Natural killer cell treated with Interleukin-12 subunit alpha and Interleukin-12 subunit beta and Interleukin-15 and Interleukin-18, amount 100 ng/mL, for 72 hours (primary cell): ENCODE data around the gene MEI1. TPM values are rescaled to one million over a fixed set of nuclear protein-coding genes. Genes with fewer than 3 reads are reported as not detected.
"Not testable (repeated sequence)": the region's sequence is repeated elsewhere in the genome, so short reads cannot be mapped to it uniquely, and the experiment has no call there.

Experiments used
- ATAC-seq, 2 donors: fragments of 150-1000 bp; cut with Tn5 transposase in 1 of 2; sonication (Bioruptor Pico), chemical (Tn5 transposase) in 1 of 2; 2 replicates each; pipeline ENCODE4 v1.10.0; 2021
- DNase-seq: peaks from one replicate; pipeline ENCODE4 v3.0.0; 2022; ENCODE audit warnings: low spot score
- H3K27ac Mint-ChIP-seq, 2 donors: 1 replicate in 1 of 2; 2 replicates in 1 of 2; pipeline ENCODE4 v1.8.0; 2022; ENCODE audit warnings: mixed read lengths in 2 of 2, mild to moderate bottlenecking in 1 of 2, moderate library complexity in 1 of 2
- H3K27me3 Mint-ChIP-seq, 2 donors: 1 replicate in 1 of 2; 2 replicates in 1 of 2; pipeline ENCODE4 v1.8.0; 2022; ENCODE audit warnings: mixed read lengths in 2 of 2
- H3K36me3 Mint-ChIP-seq: one replicate; pipeline ENCODE4 v1.8.0; 2022; ENCODE audit warnings: mixed read lengths
- H3K4me1 Mint-ChIP-seq, 2 donors: 1 replicate in 1 of 2; 2 replicates in 1 of 2; pipeline ENCODE4 v1.8.0; 2022; ENCODE audit warnings: low read depth in 2 of 2, mixed read lengths in 2 of 2, mild to moderate bottlenecking in 1 of 2
- H3K4me3 Mint-ChIP-seq: one replicate; pipeline ENCODE4 v1.8.0; 2022; ENCODE audit warnings: mixed read lengths
- H3K9me3 Mint-ChIP-seq: 2 replicates; pipeline ENCODE4 v1.8.0; 2022; ENCODE audit warnings: mixed read lengths
- total RNA-seq, 2 donors: library from RNA; stranded (reverse); gene quantifications; one replicate each; pipeline ENCODE4 v1.2.3, GENCODE V29; 2022

MEI1 gene
- total RNA-seq, 2 donors from 2014 or later = 20.2 to 82.7 TPM

GRCh38 chr22:41831383-41831782 is 132.1 kb downstream of the MEI1 start:
- H3K9me3 Mint-ChIP-seq = no peaks in the 10 kb centered on the region
- H3K4me1 Mint-ChIP-seq = peaks cover 39 to 40% of the 10 kb centered on the region in 2 donors
- peak overlapping the region; percentile 96 for H3K4me3 Mint-ChIP-seq
- H3K27ac Mint-ChIP-seq = peak overlapping the region; percentile 99 to 100
- H3K27me3 Mint-ChIP-seq = no peaks in the 10 kb centered on the region
- DNase-seq (no peak), ATAC-seq (no peak)
- H3K36me3 Mint-ChIP-seq = peaks cover 14% of the 10 kb centered on the region

GRCh38 chr22:41831828-41832552 is 132.7 kb downstream of the MEI1 start:
- Mint-ChIP-seq H3K4me1 (peaks cover 43 to 46% of the 10 kb centered on the region in 2 donors), H3K27me3 (no peaks in the 10 kb centered on the region), H3K36me3 (peaks cover 20% of the 10 kb centered on the region), H3K27ac (peak overlapping the region; percentile 99 to 100), H3K4me3 (peak overlapping the region; percentile 96), H3K9me3 (no peaks in the 10 kb centered on the region)
- no peak for ATAC-seq
- DNase-seq = no peak

GRCh38 chr22:41832553-41833368 is 133.5 kb downstream of the MEI1 start, which contains the start of gene SREBF2:
Gene SREBF2, plus strand, starts transcription at chr22:41833105. Its CDS starts 166 bp downstream, at chr22:41833271.
- Mint-ChIP-seq H3K27me3 (no peaks in the 10 kb centered on the region), H3K27ac (peak within 1 kb of the TSS; percentile 99 to 100), H3K4me1 (peaks cover 40 to 45% of the 10 kb centered on the region in 2 donors), H3K9me3 (no peaks in the 10 kb centered on the region), H3K4me3 (peak within 1 kb of the TSS; percentile 96), H3K36me3 (peaks cover 22% of the 10 kb centered on the region)
- peak; percentile 100 for DNase-seq
- ATAC-seq = peak; percentile 96 to 97

- Mint-ChIP-seq H3K4me1 (peaks cover 43 to 47% of the 10 kb centered on the region in 2 donors), H3K4me3 (peak overlapping the region; percentile 96), H3K9me3 (no peaks in the 10 kb centered on the region), H3K27me3 (no peaks in the 10 kb centered on the region), H3K27ac (peak overlapping the region; percentile 82 to 96), H3K36me3 (peaks cover 28% of the 10 kb centered on the region)
- DNase-seq = peak; percentile 83
- ATAC-seq = peak; percentile 30 to 42
Observed at GRCh38 chr22:41833369-41834004, 134.2 kb downstream of the MEI1 start.

GRCh38 chr22:41834005-41834944 is 135.0 kb downstream of the MEI1 start:
- DNase-seq (no peak), ATAC-seq (no peak)
- peaks cover 48 to 51% of the 10 kb centered on the region in 2 donors for H3K4me1 Mint-ChIP-seq
- H3K36me3 Mint-ChIP-seq = peaks cover 33% of the 10 kb centered on the region
- no peaks in the 10 kb centered on the region for H3K27me3 Mint-ChIP-seq
- H3K9me3 Mint-ChIP-seq = no peaks in the 10 kb centered on the region
- H3K27ac Mint-ChIP-seq = peak overlapping the region; percentile 82 to 96
- peak overlapping the region; percentile 96 for H3K4me3 Mint-ChIP-seq

GRCh38 chr22:41835462-41835861 is 136.2 kb downstream of the MEI1 start:
- not testable (repeated sequence) for H3K4me3 Mint-ChIP-seq, H3K27me3 Mint-ChIP-seq, DNase-seq, ATAC-seq, H3K9me3 Mint-ChIP-seq
- H3K36me3 Mint-ChIP-seq = peaks cover 39% of the 10 kb centered on the region
- peaks cover 51 to 59% of the 10 kb centered on the region in 2 donors for H3K4me1 Mint-ChIP-seq
- H3K27ac Mint-ChIP-seq = peak overlapping the region; percentile 6 to 68

GRCh38 chr22:41836551-41836950 is 137.2 kb downstream of the MEI1 start:
- H3K4me3 Mint-ChIP-seq = no peak overlapping the region
- peaks cover 51 to 59% of the 10 kb centered on the region in 2 donors for H3K4me1 Mint-ChIP-seq
- no peaks in the 10 kb centered on the region for H3K27me3 Mint-ChIP-seq
- DNase-seq (no peak), ATAC-seq (no peak)
- peak overlapping the region; percentile 6 to 68 for H3K27ac Mint-ChIP-seq
- peaks cover 42% of the 10 kb centered on the region for H3K36me3 Mint-ChIP-seq
- no peaks in the 10 kb centered on the region for H3K9me3 Mint-ChIP-seq

- ATAC-seq (no peak), DNase-seq (no peak)
- no peaks in the 10 kb centered on the region for H3K9me3 Mint-ChIP-seq
- H3K27ac Mint-ChIP-seq = peak overlapping the region; percentile 33 to 39
- no peak overlapping the region for H3K4me3 Mint-ChIP-seq
- peaks cover 56 to 62% of the 10 kb centered on the region in 2 donors for H3K4me1 Mint-ChIP-seq
- H3K36me3 Mint-ChIP-seq = peaks cover 43% of the 10 kb centered on the region
- H3K27me3 Mint-ChIP-seq = no peaks in the 10 kb centered on the region
Observed at GRCh38 chr22:41838842-41839618, 139.7 kb downstream of the MEI1 start.

- H3K27ac Mint-ChIP-seq = peak overlapping the region; percentile 38 to 46
- peaks cover 38% of the 10 kb centered on the region for H3K36me3 Mint-ChIP-seq
- DNase-seq (no peak), ATAC-seq (no peak)
- no peaks in the 10 kb centered on the region for H3K9me3 Mint-ChIP-seq
- peaks cover 55 to 62% of the 10 kb centered on the region in 2 donors for H3K4me1 Mint-ChIP-seq
- no peaks in the 10 kb centered on the region for H3K27me3 Mint-ChIP-seq
- H3K4me3 Mint-ChIP-seq = no peak overlapping the region
Observed at GRCh38 chr22:41840216-41840615, 140.9 kb downstream of the MEI1 start.

- Mint-ChIP-seq H3K4me3 (no peak overlapping the region), H3K27me3 (no peaks in the 10 kb centered on the region), H3K27ac (peak overlapping the region; percentile 38 to 46), H3K36me3 (peaks cover 34% of the 10 kb centered on the region), H3K4me1 (peaks cover 59 to 67% of the 10 kb centered on the region in 2 donors), H3K9me3 (no peaks in the 10 kb centered on the region)
- DNase-seq (no peak), ATAC-seq (no peak)
Observed at GRCh38 chr22:41841085-41841712, 141.9 kb downstream of the MEI1 start.

- DNase-seq = no peak
Observed at GRCh38 chr22:41842996-41843970, 144.0 kb downstream of the MEI1 start.

More at GRCh38 chr22:41842996-41843970, 144.0 kb downstream of the MEI1 start:
- H3K27ac Mint-ChIP-seq = peak overlapping the region in 1 of 2 donors; percentile 31
- H3K27me3 Mint-ChIP-seq = no peaks in the 10 kb centered on the region
- H3K9me3 Mint-ChIP-seq = no peaks in the 10 kb centered on the region
- peaks cover 19% of the 10 kb centered on the region for H3K36me3 Mint-ChIP-seq
- no peak overlapping the region for H3K4me3 Mint-ChIP-seq
- H3K4me1 Mint-ChIP-seq = peaks cover 61 to 65% of the 10 kb centered on the region in 2 donors
- peak; percentile 72 to 85 for ATAC-seq
